A673 (cell line): ENCODE results near the gene CDK8. TPM values are rescaled to one million over a fixed set of nuclear protein-coding genes. Genes with fewer than 3 reads are reported as not detected.

Source experiments
- BruUV-seq: library from RNA; stranded (reverse); fragments of 400-500 nt; replicated peaks from 2 replicates; lab custom pipeline; 2021; lab: Mats Ljungman, UMichigan
- CTCF ChIA-PET: fragments of 300-600 bp; sonication (Branson Sonifier 250); formaldehyde crosslinking; loops from one replicate; lab custom pipeline; 2022; ENCODE audit warnings: antibody characterized with exemption; lab: Charles Lee
- POLR2A ChIA-PET: fragments of 300-600 bp; sonication (Branson Sonifier 250); formaldehyde crosslinking; loops from one replicate; lab custom pipeline; 2022; ENCODE audit warnings: antibody characterized with exemption; ENCODE audit not compliant: low non-redundant PET; lab: Charles Lee
- DNase-seq: peaks from one replicate; pipeline ENCODE4 v3.0.0-alpha.2; 2015; ENCODE audit warnings: low spot score
- H3K27ac ChIP-seq: fragments of 200-600 bp; sonication (generic); 2 replicates; pipeline ENCODE4 v1.5.1; 2016; ENCODE audit warnings: mixed run types, low read depth, mild to moderate bottlenecking, mixed read lengths, antibody characterized with exemption, low read length; ENCODE audit not compliant: poor library complexity, severe bottlenecking
- H3K27me3 ChIP-seq: fragments of 200-600 bp; sonication (generic); replicated peaks from 2 replicates; pipeline ENCODE4 v1.6.1; 2017; ENCODE audit warnings: mixed run types, low read depth, mild to moderate bottlenecking, mixed read lengths, antibody characterized with exemption, low read length; ENCODE audit not compliant: insufficient read depth, poor library complexity
- H3K36me3 ChIP-seq: fragments of 200-600 bp; sonication (generic); 2 replicates; pipeline ENCODE4 v1.6.1; 2016; ENCODE audit warnings: mixed run types, mild to moderate bottlenecking, mixed read lengths, antibody characterized with exemption, low read length; ENCODE audit not compliant: insufficient read depth, poor library complexity, severe bottlenecking
- H3K4me1 ChIP-seq: fragments of 200-600 bp; sonication (generic); 2 replicates; pipeline ENCODE4 v1.6.1; 2017; ENCODE audit warnings: mixed run types, mild to moderate bottlenecking, mixed read lengths, antibody characterized with exemption, low read length; ENCODE audit not compliant: insufficient read depth, poor library complexity, severe bottlenecking
- H3K4me3 ChIP-seq: fragments of 200-600 bp; sonication (generic); 2 replicates; pipeline ENCODE4 v1.5.1; 2016; ENCODE audit warnings: low read depth, mixed run types, mild to moderate bottlenecking, mixed read lengths, low read length; ENCODE audit not compliant: poor library complexity, severe bottlenecking
- H3K9me3 ChIP-seq: fragments of 200-600 bp; sonication (generic); 2 replicates; pipeline ENCODE4 v1.6.1; 2016; ENCODE audit warnings: mixed run types, low read depth, mild to moderate bottlenecking, mixed read lengths, antibody characterized with exemption, low read length; ENCODE audit not compliant: poor library complexity, severe bottlenecking
- CTCF ChIP-seq: fragments of 300-800, 200-600 bp; sonication (generic); conservative IDR thresholded peaks from 2 replicates; pipeline ENCODE4 v1.5.1; 2017; ENCODE audit warnings: low read depth, mild to moderate bottlenecking, antibody characterized with exemption, low read length, moderate library complexity, mixed read lengths
- EZH2 ChIP-seq: fragments of 200-600 bp; sonication (generic); IDR thresholded peaks from 2 replicates; pipeline ENCODE4 v1.6.1; 2017; ENCODE audit warnings: borderline replicate concordance, low read depth, mild to moderate bottlenecking, mixed read lengths, antibody characterized with exemption, low read length; ENCODE audit not compliant: poor library complexity, severe bottlenecking
- intact Hi-C: fragments of 100-400 bp; cut with micrococcal nuclease; formaldehyde crosslinking; loops from one replicate; pipeline ENCODE4 v1.10.0; 2022; ENCODE audit not compliant: unreplicated experiment
- total RNA-seq: library from RNA; stranded (reverse); gene quantifications from 2 replicates; pipeline ENCODE4 v1.2.3, GENCODE V29; 2021

The CDK8 gene
- total RNA-seq, 1 experiment from 2014 or later: 23.1 TPM

- DNase-seq: no peak
- H3K27me3 ChIP-seq: no peaks in the 10 kb centered on the region
- CTCF ChIA-PET: no interaction called here
- no TSS peak for BruUV-seq
- no peak overlapping the region for H3K27ac ChIP-seq
- H3K4me3 ChIP-seq: no peak overlapping the region
- no peaks in the 10 kb centered on the region for H3K36me3 ChIP-seq
- intact Hi-C loops: no loop called here
- POLR2A ChIA-PET: no interaction called here
- TF ChIP-seq EZH2: no peak
- TF ChIP-seq CTCF: no peak
- peaks cover 12% of the 10 kb centered on the region for H3K4me1 ChIP-seq
- H3K9me3 ChIP-seq: no peaks in the 10 kb centered on the region
Measured at GRCh38 chr13:26257049-26257448, 3.1 kb downstream of the CDK8 start.

DNA sequence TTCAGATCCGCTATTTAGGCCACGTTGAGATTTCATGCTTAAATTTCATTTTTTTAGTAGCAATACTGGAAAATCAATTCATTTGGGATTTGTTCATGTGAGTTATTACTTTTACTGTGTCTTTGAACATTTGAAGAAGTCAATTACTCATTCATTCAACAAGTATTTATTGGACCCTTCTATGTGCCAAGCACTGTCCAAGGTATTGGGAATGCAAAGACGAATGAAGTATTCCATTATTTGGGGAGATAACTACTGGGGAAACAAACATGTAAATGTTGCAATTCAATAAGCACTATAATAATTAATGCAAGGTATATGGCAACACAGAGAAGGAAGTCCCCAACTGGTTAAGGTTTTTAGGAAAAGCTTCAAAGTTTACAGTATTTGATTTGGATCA lies 5.7 kb downstream of the CDK8 start:
- Histone ChIP-seq H3K27ac (no peak overlapping the region), H3K9me3 (no peaks in the 10 kb centered on the region), H3K36me3 (no peaks in the 10 kb centered on the region), H3K4me3 (no peak overlapping the region), H3K27me3 (no peaks in the 10 kb centered on the region), H3K4me1 (peaks cover 12% of the 10 kb centered on the region)
- TF ChIP-seq CTCF (no peak), EZH2 (no peak)
- no peak for DNase-seq
- ChIA-PET POLR2A (no interaction called here), CTCF (no interaction called here)
- intact Hi-C loops: no loop called here
- BruUV-seq: no TSS peak

- intact Hi-C loops: no loop called here
- TF ChIP-seq EZH2 (no peak), CTCF (no peak)
- H3K27ac ChIP-seq: no peak overlapping the region
- DNase-seq: no peak
- no peaks in the 10 kb centered on the region for H3K9me3 ChIP-seq
- POLR2A ChIA-PET: no interaction called here
- no peak overlapping the region for H3K4me3 ChIP-seq
- no TSS peak for BruUV-seq
- H3K36me3 ChIP-seq: no peaks in the 10 kb centered on the region
- H3K27me3 ChIP-seq: no peaks in the 10 kb centered on the region
- H3K4me1 ChIP-seq: peaks cover 6% of the 10 kb centered on the region
- CTCF ChIA-PET: interaction anchor here (0.6 kb wide), 1 partner anchor 23 kb away, joined by 3 read pairs; no protein-coding TSS in a partner anchor
Measured at GRCh38 chr13:26262156-26262555, 8.2 kb downstream of the CDK8 start.
